Sigmoid colon (tissue), 7 donors: ENCODE data around the gene RTP2. TPM values are rescaled to one million over a fixed set of nuclear protein-coding genes. Genes with fewer than 3 reads are reported as not detected.
A peak's percentile ranks its signal among the peaks of the same experiment; 100 is the strongest.

ENCODE experiments used
- DNase-seq: peaks from one replicate; pipeline ENCODE4 v3.0.0-alpha.2; 2019
- H3K27ac ChIP-seq, 4 donors: fragments of 200-600 bp; sonication (generic); one replicate each; pipeline ENCODE4 v1.5.1; 2016 to 2019; ENCODE audit warnings: mild to moderate bottlenecking in 1 of 4
- H3K27me3 ChIP-seq, 3 donors: fragments of 200-600 bp; sonication (generic); one replicate each; pipeline ENCODE4 v1.5.1; 2019; ENCODE audit warnings: mild to moderate bottlenecking in 1 of 3
- H3K36me3 ChIP-seq, 4 donors: fragments of 200-600 bp; sonication (generic); one replicate each; pipeline ENCODE4 v1.5.1; 2016 to 2019
- H3K4me1 ChIP-seq, 4 donors: fragments of 200-600 bp; sonication (generic); one replicate each; pipeline ENCODE4 v1.5.1; 2017 to 2019
- H3K4me3 ChIP-seq, 4 donors: fragments of 200-600 bp; sonication (generic); one replicate each; pipeline ENCODE4 v1.5.1; 2017 to 2019; ENCODE audit warnings: mild to moderate bottlenecking in 2 of 4, moderate library complexity in 1 of 4
- H3K9me3 ChIP-seq, 4 donors: fragments of 200-600 bp in 3 of 4; sonication (generic) in 3 of 4; one replicate each; pipeline versions ENCODE4 v1.5.1 to v1.6.1; 2013 to 2019
- EP300 ChIP-seq, 4 donors: sonication (generic); formaldehyde crosslinking; IDR thresholded peaks; one replicate each; pipeline ENCODE4 v1.6.1; 2017; ENCODE audit warnings: antibody characterized with exemption in 4 of 4
- POLR2A ChIP-seq, 2 donors: fragments of 450-650 bp; IDR thresholded peaks; one replicate each; pipeline ENCODE4 v1.6.1; 2016; ENCODE audit warnings: antibody characterized with exemption in 2 of 2, mild to moderate bottlenecking in 2 of 2, moderate library complexity in 2 of 2
- POLR2AphosphoS5 ChIP-seq, 4 donors: sonication (generic); formaldehyde crosslinking; IDR thresholded peaks; one replicate each; pipeline ENCODE4 v1.6.1; 2017; ENCODE audit warnings: antibody characterized with exemption in 4 of 4
- WGBS, 2 donors: extraction: QIAGEN DNeasy Blood & Tissue Kit; methylation state at CpG; one replicate each; pipeline ENCODE4 v1.1.7; 2013; 5-methylcytosine and 5-hydroxymethylcytosine counted together
- intact Hi-C: fragments of 100-400 bp; cut with DNase I; formaldehyde crosslinking; loops from one replicate; pipeline ENCODE4 v1.15.1; 2023
- polyA plus RNA-seq, 3 donors: library from polyadenylated mRNA; stranded (reverse); fragments of 200-250 nt; gene quantifications; one replicate each; pipeline ENCODE4 v1.2.3, GENCODE V29; 2013
- total RNA-seq, 4 donors: library from RNA; depleted of rRNA; stranded (reverse); fragments of >200 nt; gene quantifications; one replicate each; pipeline ENCODE4 v1.1.0, GENCODE V29; 2016
- TF ChIP-seq, protein P1 (sequence below), 4 experiments: fragments of 450-650 bp in 3 of 4; fragments of 200-600 bp in 1 of 4; IDR thresholded peaks; one replicate each; pipeline ENCODE4 v1.5.1; 2016 to 2019; ENCODE audit warnings: antibody characterized with exemption in 4 of 4, mild to moderate bottlenecking in 3 of 4, moderate library complexity in 2 of 4
- donor health status: healthy with polysubstance abuse.
- donor health status: Bipolar disorder and iron deficiency.
- donor health status: healthy.

Gene RTP2, protein sequence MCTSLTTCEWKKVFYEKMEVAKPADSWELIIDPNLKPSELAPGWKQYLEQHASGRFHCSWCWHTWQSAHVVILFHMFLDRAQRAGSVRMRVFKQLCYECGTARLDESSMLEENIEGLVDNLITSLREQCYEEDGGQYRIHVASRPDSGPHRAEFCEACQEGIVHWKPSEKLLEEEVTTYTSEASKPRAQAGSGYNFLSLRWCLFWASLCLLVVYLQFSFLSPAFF
- not detected for total RNA-seq
- polyA plus RNA-seq, result not detected

GRCh38 chr3:187702507-187703033, at the start of gene RTP2:
Gene RTP2 (minus strand): TSS chr3:187702557. CDS start chr3:187702128, 429 bp downstream.
- Histone ChIP-seq H3K4me1 (no peaks in the 10 kb centered on the region), H3K36me3 (no peaks in the 10 kb centered on the region), H3K4me3 (no peak within 1 kb of the TSS), H3K9me3 (no peaks in the 10 kb centered on the region), H3K27ac (no peak within 1 kb of the TSS), H3K27me3 (no peaks in the 10 kb centered on the region)
- 58 to 60% methylated on average over 4 of the region's 4 CpGs for WGBS, 2 donors
- intact Hi-C loops, result no loop called here
- TF ChIP-seq POLR2AphosphoS5 (IDR thresholded peaks at IDR 0.05) (no peak), EP300 (IDR thresholded peaks at IDR 0.05) (no peak), POLR2A (IDR thresholded peaks at IDR 0.05) (no peak)
- no peak for DNase-seq

- H3K36me3 ChIP-seq, result no peaks in the 10 kb centered on the region
Measured at GRCh38 chr3:187750513-187751123, 48.3 kb upstream of the RTP2 start.

DNA sequence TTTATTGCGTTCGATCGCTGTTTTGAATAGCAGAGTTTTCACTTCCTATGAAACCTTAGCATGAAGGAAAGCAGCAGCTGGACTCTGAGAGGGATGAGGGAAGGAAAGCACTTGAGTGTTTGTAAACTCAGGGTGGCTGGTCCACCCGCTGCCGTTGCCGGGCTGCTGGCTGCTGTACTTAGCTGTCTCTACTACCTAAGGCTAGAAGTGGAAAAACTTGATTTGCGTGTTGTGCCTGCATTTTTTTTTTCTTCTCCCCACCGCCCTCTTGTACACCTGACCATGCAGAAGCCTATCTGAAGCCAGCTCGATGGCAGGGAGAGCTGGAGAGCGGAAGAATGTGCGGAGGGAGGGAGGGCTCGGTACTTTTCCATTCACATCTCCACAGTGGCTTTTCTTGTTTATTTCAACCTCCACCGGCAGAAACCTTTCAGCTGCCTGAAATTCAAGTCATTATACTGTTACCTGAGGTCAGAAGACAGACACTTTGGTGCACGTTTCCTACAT, 47.7 kb upstream of the RTP2 start:
- H3K4me3 ChIP-seq, result peak overlapping the region; percentile 7 to 41 (median 35)
- WGBS, 2 donors, result 9 to 36% methylated on average over 14 of the region's 14 CpGs

More at GRCh38 chr3:187750513-187751123, 48.3 kb upstream of the RTP2 start:
- no peak for TF ChIP-seq POLR2A (IDR thresholded peaks at IDR 0.05)
- TF ChIP-seq POLR2AphosphoS5 (IDR thresholded peaks at IDR 0.05), result no peak
- no peak for TF ChIP-seq EP300 (IDR thresholded peaks at IDR 0.05)
- TF ChIP-seq, protein P1, sequence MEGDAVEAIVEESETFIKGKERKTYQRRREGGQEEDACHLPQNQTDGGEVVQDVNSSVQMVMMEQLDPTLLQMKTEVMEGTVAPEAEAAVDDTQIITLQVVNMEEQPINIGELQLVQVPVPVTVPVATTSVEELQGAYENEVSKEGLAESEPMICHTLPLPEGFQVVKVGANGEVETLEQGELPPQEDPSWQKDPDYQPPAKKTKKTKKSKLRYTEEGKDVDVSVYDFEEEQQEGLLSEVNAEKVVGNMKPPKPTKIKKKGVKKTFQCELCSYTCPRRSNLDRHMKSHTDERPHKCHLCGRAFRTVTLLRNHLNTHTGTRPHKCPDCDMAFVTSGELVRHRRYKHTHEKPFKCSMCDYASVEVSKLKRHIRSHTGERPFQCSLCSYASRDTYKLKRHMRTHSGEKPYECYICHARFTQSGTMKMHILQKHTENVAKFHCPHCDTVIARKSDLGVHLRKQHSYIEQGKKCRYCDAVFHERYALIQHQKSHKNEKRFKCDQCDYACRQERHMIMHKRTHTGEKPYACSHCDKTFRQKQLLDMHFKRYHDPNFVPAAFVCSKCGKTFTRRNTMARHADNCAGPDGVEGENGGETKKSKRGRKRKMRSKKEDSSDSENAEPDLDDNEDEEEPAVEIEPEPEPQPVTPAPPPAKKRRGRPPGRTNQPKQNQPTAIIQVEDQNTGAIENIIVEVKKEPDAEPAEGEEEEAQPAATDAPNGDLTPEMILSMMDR (IDR thresholded peaks at IDR 0.05), result no peak
- H3K27me3 ChIP-seq, result no peaks in the 10 kb centered on the region
- no peaks in the 10 kb centered on the region for H3K9me3 ChIP-seq
- 5 to 30% methylated on average over 11 of the region's 11 CpGs for WGBS, 2 donors
- no peak for DNase-seq
- peak overlapping the region; percentile 69 to 99 (median 96) for H3K27ac ChIP-seq
- H3K4me1 ChIP-seq, result peaks cover 0 to 47% (median 37%) of the 10 kb centered on the region in 4 donors
- H3K4me3 ChIP-seq, result peak overlapping the region; percentile 7 to 41 (median 35)
- intact Hi-C loops, result loop anchor here (5.0 kb wide), 1 partner anchor 162 kb away; no protein-coding TSS in a partner anchor

GRCh38 chr3:187748050-187748481, 45.7 kb upstream of the RTP2 start:
- 3 to 8% methylated on average over 2 of the region's 2 CpGs for WGBS, 2 donors
- Histone ChIP-seq H3K9me3 (no peaks in the 10 kb centered on the region), H3K27me3 (no peaks in the 10 kb centered on the region), H3K4me1 (peaks cover 3 to 46% (median 37%) of the 10 kb centered on the region in 4 donors), H3K27ac (peak overlapping the region; percentile 90 to 99 (median 96)), H3K36me3 (no peaks in the 10 kb centered on the region), H3K4me3 (no peak overlapping the region)
- DNase-seq, result peak; percentile 96
- intact Hi-C loops, result loop anchor here (10.0 kb wide), 2 partner anchors 867 to 967 kb away; no protein-coding TSS in a partner anchor
- TF ChIP-seq POLR2A (IDR thresholded peaks at IDR 0.05) (no peak), POLR2AphosphoS5 (IDR thresholded peaks at IDR 0.05) (peak in 3 of 4 donors; percentile 51 to 54 (median 51)), EP300 (IDR thresholded peaks at IDR 0.05) (no peak)
- TF ChIP-seq, protein P1 (IDR thresholded peaks at IDR 0.05), result peak; percentile 90 to 99 (median 94)

More for the DNA sequence above, 47.7 kb upstream of the RTP2 start:
- Histone ChIP-seq H3K27ac (peak overlapping the region; percentile 69 to 99 (median 96)), H3K9me3 (no peaks in the 10 kb centered on the region), H3K36me3 (no peaks in the 10 kb centered on the region), H3K27me3 (no peaks in the 10 kb centered on the region), H3K4me1 (peaks cover 1 to 47% (median 37%) of the 10 kb centered on the region in 4 donors)
- intact Hi-C loops, result loop anchor here (5.0 kb wide), 1 partner anchor 162 kb away; no protein-coding TSS in a partner anchor
- peak; percentile 78 for DNase-seq
- TF ChIP-seq, protein P1 (IDR thresholded peaks at IDR 0.05), result no peak
- TF ChIP-seq POLR2A (IDR thresholded peaks at IDR 0.05) (no peak), EP300 (IDR thresholded peaks at IDR 0.05) (no peak), POLR2AphosphoS5 (IDR thresholded peaks at IDR 0.05) (peak in 3 of 4 donors; percentile 13 to 66 (median 46))
